ENCODE results near the gene LGALS16.
"Not testable (repeated sequence)": the region's sequence is repeated elsewhere in the genome, so short reads cannot be mapped to it uniquely, and the experiment has no call there.

The LGALS16 gene

DNA sequence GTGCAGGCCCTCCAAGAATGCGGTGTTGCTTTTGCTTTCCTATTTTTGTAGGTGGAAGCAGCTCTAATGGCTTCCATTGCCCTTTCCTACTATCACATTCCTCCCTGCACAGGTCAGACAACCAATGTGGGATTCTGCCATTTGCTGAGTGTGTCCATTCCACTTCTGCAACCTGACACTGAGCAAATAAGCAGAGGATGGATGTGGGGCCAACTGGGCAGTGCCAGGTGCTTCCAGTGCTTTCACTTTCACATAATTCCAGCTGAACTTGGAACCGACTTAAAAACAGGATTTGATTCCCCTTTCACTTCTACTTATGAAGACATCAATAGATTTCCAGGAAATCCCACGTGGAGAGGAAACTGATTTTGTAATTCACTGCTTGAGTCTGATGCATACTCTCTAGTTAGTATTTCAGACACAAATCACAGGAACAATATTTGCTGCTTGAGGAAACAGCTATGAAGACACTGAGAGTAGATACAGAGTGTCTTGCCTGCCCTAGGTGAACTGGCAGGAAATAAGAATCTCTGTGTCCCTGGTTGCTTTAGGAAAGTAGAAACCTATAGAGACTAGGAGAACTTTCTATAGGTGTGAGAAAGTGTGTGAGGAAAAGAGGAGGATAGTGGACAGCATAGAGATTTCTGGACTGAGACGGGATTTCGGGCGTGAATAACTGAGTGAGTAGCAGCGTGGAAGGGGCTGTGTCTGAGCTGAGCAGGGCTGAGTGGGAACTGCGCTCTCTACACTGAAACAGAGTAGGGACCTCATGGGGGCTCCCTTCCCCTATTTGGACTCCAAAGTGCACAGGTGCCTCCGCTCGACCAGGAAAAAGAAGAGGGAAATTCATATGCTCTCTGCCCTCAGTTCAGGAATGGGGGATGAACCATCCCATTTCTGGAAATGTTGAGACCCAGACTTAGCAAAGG is 22.5 kb downstream of the LGALS16 start:
- DNase-seq (ENCODE audit: low spot score), result no peak

DNA sequence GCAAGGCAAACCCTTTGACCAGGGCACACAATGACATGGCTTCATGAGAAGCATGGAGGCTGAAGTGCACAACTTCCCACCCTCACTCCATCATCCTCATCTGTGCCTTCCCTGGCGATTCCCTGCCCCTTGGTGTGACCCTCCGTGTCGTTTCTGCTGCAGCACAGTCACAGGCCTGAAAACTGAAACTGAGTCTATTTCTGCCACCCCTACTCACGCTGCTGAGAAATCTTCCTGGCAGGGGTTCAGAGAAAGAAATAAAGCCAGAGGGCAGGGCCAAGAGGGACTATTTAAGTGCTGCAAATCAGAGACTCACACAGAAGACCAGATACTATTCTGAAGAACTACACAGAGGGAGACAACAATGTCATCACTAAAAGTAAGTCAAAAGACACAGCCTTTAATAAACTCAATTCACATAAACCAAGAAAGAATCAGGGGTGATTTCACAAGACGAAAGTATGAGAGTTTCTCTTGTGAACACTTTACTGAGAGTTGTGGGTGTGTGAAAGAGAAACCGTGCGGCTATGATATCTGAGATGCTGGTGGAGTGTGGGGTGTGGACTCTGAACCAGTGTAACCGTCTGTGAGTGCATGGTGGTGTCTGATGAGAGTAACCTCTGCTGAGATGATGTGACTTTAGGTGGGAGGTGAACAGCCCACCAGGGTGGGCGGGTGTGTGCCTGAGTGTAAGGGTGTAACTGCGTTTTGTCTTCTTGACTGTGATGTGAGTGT is 23.5 kb downstream of the LGALS16 start:
- no peak for DNase-seq (ENCODE audit: low spot score)

DNA sequence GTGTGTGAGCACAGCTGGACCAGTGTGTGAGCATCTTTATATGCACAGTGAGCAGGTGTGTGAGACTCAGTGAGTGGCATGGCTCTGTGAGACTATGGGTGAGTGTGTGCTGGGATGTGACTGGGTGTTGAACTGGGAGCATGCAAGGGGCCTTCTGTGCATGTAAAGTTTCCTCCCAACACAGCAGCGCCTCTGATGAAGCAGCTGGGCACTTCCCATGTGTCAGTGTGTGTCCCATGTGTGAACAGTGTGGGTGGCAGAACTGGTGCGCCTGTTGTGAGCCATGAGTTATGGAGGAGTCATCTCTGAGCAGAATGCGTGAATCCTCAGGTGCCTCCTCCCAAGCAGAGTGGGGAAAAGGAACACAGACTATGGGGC is 24.1 kb downstream of the LGALS16 start:
- DNase-seq (ENCODE audit: low spot score), result no peak

DNA sequence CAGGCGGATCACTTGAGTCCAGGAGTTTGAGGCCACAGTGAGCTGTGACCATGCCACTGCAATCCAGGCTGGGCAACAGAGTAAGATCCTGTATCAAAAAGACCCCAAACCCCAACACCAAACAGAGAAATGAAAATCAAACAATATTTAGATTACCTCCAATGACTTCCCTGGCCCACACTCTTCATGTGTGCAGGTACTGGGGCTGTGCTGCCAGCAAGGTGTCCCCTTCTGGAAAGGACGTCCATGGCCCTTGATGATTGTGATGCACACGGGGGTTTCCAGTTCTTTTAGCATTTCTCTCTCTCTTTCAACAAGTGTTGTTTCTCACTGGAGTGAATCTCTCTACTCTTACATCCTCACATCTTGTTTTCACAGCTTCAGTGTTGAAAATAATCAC is 24.9 kb downstream of the LGALS16 start:
- no peak for DNase-seq (ENCODE audit: low spot score)

DNA sequence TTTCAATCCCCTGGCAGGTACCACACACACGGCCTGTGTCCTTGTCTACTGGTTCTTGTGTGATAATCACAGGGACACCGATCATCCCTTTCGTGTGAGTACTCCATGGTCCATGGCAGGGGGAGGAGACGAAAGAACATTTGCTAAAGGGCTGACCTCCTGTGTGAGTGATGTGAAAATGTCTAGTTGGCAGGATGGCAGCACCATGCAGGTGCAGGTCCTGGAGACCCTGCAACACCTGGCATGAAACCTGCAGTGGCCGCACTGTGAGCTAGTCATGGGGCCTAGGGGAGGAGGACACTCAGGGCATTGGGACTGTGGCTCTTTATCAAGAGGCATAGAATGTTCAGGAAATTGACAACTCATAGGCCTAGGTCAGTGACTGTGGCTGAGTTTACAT is 25.7 kb downstream of the LGALS16 start:
- DNase-seq (ENCODE audit: low spot score), result no peak

DNA sequence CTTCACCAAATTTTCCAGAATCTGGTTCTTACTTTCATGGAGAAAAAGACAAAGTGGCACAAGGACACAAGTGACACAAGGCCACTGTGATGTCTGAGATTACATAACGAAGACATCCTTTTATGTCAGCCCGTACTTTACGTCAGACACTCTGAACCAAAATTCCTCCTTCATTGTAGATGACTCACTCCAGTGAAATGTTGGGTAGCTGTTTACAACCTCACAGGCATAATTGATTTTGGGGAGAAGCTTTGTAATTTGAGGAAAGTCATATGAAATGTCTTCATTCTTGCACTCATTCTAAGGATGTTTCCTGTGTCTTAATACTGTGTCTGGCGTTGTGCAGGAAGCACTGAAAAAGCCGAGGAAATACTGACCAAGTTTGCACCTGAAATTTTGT is 28.6 kb downstream of the LGALS16 start:
- no peak for DNase-seq (ENCODE audit: low spot score)

DNA sequence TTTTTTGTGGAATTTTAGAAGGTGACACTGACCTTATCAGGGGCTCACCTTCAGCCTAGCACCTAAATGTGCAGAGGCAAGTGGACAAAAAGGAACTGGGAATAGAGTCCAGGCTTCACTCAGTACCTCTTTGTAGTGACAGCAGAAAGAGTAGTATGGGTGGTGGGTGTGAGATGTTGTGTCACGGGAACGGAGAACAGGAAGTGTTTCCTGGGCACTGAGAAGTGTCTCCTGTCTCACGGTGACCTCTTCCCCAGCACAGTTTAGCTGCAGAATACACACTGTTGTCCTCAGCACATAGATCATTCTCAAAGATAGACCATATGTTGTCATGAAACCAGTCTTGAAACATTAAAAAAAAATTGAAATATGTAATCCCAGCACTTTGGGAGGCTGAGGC is 31.0 kb downstream of the LGALS16 start:
- DNase-seq (ENCODE audit: low spot score), result no peak

DNA sequence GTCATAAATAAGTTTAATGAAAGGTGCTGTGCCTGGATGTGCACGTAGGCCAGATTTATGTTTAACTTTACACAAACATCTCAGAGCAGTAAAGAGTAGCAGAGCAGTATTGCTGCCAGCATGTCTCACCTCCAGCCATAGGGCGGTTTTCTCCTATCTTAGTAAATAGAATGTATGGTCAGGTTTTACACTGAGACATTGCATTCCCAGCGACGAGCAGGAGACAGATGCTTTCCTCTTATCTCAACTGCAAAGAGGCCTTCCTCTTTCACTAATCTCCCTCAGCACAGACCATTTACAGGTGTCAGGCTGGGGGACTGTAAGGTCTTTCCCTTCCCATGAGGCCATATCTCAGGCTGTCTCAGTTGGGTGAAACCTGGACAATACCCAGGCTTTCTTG is 32.9 kb downstream of the LGALS16 start:
- not testable (repeated sequence) for DNase-seq (ENCODE audit: low spot score)

DNA sequence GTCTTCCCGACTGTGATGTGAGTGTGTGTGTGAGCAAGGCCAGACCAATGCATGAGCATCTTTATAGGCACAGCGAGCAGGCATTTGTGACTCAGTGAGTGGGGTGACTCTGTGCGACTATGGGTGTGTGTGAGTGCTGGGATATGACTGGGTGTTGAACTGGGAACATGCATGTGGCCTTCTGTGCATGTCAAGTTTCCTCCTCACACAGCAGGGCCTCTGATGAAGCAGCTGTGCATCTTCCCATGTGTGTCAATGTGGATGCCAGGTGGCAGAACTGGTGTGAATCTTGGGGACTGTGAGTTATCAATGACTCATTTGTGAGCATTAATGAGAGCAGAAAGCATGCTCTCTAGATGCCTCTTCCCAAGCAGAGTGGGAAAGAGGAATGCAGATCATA is 36.5 kb downstream of the LGALS16 start:
- no peak for DNase-seq (ENCODE audit: low spot score)

DNA sequence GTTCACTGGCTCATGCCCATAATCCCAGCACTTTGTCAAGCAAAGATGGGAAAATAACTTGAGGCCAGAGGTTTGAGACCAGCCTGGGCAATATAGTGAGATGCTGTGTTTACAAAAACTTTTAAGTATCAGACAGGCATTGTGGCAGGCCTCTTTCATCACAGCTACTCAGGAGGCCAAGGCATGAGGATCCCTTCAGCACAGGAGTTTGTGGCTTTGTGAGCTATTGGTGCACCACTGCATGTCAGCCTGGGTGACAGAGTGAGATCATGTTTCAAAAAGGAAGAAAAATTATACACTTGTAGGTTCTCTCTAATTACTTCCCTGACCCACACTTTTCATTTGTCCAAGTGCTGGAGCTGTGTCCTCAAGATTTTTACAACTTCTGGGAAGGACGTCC is 37.1 kb downstream of the LGALS16 start:
- DNase-seq (ENCODE audit: low spot score), result no peak

DNA sequence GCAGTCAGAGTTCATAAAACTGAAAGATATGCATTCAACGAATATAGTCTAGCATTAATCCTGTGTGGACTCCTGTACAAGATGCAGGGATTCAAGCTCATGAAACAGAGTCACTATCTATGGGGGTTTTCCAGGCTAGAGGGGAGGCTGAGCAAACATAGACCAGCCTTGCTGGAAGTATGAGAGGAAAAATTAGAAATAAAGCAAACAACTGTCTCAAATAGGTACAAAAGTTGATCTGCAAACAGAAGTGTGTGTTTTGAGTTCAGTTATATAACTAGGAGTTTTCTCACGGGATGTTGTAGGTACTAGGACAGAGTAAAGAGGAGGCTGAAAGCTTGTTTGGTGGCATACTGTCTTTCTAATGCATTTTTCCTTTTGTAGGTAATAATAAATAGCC is 40.0 kb downstream of the LGALS16 start:
- DNase-seq (ENCODE audit: low spot score), result no peak

DNA sequence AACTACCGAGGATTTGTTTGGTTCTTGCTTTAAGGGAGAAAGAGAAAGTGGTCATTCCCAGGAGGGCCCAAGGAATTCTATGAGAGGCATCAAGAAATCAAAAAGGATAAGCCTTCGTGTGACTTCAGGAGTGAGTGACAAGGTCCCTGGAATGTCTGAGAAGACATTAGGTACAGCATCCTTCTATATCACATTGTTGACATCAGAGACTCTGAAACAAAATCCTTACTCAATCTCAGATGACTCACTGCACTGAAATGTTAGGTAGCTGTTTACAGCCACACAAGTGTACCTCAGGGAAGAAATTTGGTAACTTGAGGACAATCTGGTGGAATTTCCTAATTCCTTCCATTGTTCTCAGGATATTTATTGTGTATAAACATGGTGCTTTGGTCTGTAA is 40.7 kb downstream of the LGALS16 start:
- DNase-seq (ENCODE audit: low spot score), result no peak

DNA sequence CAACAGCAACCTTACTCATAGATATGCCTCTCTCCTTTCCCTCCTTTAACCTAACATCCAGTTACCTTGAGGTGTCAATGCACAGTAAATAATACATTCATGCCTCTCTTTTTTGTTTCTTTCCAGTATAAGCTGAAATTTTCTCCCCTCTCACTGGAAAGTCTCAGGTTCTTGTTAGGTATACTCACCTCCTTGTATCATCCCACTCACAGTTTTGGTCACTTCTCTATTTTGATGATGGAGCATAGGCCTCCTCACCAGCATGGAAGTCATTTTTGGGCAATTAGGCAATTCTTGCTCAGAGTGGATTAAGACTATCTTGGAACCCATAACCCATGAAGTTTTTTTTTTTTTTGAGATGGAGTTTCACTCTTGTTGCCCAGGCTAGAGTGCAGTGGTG is 42.8 kb downstream of the LGALS16 start:
- DNase-seq (ENCODE audit: low spot score), result no peak

DNA sequence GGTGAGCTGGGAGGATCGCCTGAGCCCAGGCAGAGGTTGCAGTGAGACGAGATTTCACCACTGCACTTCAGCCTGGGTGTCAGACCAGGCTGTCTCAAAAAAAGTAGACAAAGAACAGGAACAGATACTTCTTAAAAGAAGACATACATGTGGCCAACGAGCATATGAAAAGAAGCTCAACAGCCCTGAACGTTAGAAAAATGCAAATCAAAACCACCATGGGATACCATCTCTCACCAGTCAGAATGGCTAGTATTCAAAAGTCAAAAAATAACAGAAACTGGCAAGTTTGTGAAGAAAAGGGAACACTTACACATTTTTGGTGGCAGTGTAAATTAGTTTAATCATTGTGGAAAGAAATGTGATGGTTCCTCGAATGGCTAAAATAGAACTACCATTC is 45.6 kb downstream of the LGALS16 start:
- no peak for DNase-seq (ENCODE audit: low spot score)

DNA sequence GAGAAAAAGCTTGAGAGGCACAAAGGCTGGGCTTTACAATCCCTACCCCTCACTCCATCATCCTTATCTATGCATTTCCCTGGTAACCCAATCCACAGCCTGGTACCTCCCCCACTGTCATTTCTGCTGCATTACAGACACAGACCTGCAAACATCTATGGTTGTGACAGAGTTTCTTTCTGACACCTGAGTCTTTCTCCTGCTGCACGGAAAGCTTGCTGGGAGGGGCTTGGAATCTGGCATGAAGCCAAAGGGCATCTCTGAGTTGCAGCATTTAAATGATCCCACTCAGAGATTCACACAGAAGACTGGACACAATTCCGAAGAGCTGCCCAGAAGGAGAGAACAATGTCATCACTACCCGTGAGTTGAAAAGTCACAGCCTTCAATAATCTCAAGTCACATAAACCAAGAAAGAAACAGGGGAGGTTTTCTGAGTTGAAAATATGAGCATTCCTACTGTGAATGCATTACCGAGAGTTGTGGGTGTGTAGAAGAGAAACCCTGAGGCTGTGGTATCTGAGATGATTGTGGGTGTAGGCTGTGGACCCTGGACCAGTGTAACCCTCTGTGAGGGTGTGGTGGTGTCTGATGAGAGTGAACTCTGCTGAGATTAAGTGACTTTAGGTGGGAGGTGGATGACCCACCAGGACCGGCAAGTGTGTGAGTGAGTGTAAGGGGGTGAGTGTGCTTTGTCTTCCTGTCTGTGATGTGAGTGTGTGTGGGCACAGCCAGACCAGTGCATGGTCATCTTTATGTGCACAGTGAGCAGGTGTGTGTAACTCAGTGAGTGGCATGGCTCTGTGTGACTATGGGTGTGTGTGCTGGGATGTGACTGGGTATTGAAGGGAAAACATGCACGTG is 48.7 kb downstream of the LGALS16 start, which contains the start of gene LGALS14:
Gene LGALS14, plus strand, starts transcription at position 301 of the 864 bp plus-strand sequence. Its CDS starts 48 bp downstream, at position 349.
- DNase-seq (ENCODE audit: low spot score), result no peak

DNA sequence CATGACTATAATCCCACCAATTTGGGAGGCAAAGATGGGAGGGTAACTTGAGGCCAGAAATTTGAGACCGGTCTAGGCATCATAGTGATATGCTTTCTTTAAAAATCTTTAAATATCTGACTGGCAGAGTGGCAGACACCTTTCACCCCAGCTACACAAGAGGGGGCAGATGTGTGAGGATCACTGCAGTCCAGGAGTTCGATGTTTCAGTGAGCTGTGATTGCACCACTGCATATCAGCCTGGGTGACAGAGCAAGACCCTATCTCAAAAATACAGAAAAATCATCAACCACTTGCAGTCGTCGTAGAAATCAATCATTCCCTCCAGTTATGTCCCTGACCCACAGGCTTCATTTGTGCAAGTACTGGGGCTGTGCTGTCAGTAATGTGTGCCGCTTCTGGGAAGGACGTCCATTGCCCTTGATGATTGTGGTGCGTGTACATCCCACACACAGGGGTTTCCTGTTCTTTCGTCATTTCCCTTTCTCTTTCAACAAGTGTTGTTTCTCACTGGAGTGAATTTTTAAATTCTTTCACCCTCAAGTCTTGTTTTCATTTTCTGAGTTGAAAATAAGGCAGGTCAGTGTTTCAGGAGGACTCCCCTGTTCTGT is 50.0 kb downstream of the LGALS16 start:
- no peak for DNase-seq (ENCODE audit: low spot score)

DNA sequence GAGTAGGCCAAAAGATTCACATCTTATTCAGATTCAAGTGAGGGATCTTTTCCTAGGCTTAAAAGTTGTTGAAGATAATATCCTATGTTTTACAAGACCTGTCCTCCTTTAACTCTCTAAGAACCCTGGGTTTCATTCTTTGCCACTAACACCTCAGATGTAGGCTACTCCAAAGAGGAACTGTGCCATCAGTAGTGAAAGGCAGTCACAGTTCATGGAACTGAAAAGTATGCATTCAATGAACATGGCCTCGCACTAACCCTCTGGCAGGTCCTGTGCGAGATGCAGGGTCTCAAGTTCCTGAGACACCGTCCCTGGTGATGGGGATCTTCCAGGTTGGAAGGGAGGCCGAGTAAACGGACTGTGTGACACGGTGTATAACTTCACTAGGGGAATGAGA is 52.9 kb downstream of the LGALS16 start:
- DNase-seq (ENCODE audit: low spot score), result no peak

DNA sequence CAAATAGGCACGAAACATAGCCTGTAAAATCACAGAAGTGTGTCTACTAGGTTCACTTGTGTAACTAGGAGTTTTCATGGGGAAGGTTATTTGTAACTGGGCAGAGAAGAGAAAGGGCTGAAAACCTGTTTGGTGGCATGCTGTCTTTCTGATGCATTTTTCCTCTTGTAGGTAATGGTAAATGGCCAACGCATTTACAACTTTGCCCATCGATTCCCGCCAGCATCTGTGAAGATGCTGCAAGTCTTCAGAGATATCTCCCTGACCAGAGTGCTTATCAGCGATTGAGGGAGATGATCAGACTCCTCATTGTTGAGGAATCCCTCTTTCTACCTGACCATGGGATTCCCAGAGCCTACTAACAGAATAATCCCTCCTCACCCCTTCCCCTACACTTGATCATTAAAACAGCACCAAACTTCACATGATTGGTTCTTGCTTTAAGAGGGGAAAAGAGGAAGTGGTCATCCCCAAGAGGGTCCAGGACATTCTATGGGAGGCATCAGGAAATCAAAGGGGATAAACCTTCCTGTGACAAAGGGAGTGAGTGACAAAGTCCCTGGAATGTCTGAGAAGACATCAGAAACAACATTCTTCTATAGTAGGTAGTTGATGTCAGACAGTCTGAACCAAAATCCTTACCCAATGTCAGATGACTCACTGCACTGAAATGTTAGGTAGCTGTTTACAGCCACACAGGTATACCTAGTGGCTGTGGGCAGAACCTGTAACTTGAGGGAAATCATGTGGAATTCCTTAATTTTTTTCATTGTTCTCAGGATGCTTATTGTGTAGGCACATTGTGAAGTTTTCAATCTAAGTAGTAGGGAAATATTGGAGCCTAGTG is 53.5 kb downstream of the LGALS16 start:
- no peak for DNase-seq (ENCODE audit: low spot score)

Measured in GM03348 (cell line).